Measurements from ENCODE around the gene NEK9.

DNA sequence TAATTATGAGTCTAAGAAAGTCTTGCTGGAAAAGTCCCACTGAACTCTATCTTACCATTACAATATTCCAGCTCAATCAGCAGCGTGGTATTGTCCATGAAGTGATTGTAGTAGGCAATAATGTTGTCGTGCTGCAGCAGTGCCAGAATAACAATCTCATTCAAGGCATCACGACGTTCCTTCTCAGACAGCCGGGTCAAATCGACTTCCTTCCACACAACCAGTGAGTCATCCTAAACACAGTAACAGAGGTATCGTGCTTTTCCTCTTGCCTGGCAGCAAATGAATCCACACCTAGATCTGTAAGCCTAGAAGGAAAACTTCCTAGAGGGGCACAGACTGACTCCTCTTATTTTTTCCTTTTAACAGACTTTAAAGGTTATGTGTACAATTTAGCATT, 2.9 kb downstream of the NEK9 start:
- TF ChIP-seq CTCF (IDR thresholded peaks at IDR 0.05) = no peak
- TF ChIP-seq POLR2A (IDR thresholded peaks at IDR 0.05) = no peak

Measured in body of pancreas (tissue), 4 donors.